ENCODE data around the gene SMAD5. TPM values are rescaled to one million over a fixed set of nuclear protein-coding genes. Genes with fewer than 3 reads are reported as not detected.

Gene SMAD5
- total and polyA plus RNA-seq, 7 donors, result 9.2 to 49.6 (median 35.8) TPM

- ATAC-seq (peak; percentile 59 to 81 (median 70)), DNase-seq (peak; percentile 19 to 68)
- Histone ChIP-seq H3K27me3 (ENCODE audit: insufficient read depth in 3 of 3, low read length in 2 of 3) (peaks cover 0 to 23% (median 0%) of the 10 kb centered on the region in 3 donors), H3K4me3 (peak within 1 kb of the TSS; percentile 61), H3K4me1 (peaks cover 9% of the 10 kb centered on the region), H3K27ac (no peak within 1 kb of the TSS), H3K9me3 (no peaks in the 10 kb centered on the region), H3K36me3 (ENCODE audit: insufficient read depth in 1 of 2, low read depth in 1 of 2) (peaks cover 0 to 8% of the 10 kb centered on the region in 2 donors)
- intact Hi-C loops (cut with DNase I), result no loop called here
- no peak for TF ChIP-seq CTCF (IDR thresholded peaks at IDR 0.05)
- 0 to 1% (median 1%) methylated on average over 66 to 81 of the region's 81 CpGs for WGBS, 3 donors
Measured at GRCh38 chr5:136192526-136193321, 60.1 kb downstream of the SMAD5 start, which contains the start of gene SMIM32. TSS of gene SMIM32 (minus strand) at chr5:136193162. CDS start at chr5:136192524, 638 bp downstream.

DNA sequence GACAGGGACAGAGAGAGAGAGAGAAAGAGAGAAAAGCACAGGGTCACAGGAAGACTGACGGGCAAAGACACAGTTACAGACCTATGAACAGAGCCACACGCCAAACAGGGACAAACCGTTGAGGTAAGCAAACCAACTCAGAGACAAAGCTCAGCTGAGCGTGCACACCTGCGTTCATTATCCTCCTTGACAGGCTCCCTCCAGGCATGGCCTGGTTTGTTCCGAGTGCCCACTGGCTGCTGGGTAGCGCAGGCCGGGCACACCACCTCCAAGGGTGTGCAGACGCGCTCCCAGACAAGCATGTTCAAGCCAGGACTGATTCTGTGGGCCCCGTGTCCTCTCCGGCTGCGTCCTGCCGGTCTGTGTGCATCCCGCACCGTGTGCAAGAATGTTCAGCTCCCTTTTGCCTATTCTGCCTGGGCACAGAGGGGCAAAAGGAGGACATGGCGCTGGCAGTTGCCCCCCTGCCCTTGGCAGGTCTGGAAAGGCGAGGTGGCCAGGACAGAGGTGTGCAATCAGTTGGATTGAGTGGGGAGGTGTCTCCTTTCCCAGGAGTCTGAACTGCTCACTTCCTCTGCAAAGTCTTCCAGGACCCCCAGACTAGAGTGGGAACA lies 60.8 kb downstream of the SMAD5 start:
- Histone ChIP-seq H3K36me3 (ENCODE audit: insufficient read depth in 1 of 2, low read depth in 1 of 2) (peaks cover 0 to 6% of the 10 kb centered on the region in 2 donors), H3K27me3 (ENCODE audit: insufficient read depth in 3 of 3, low read length in 2 of 3) (peaks cover 0 to 23% (median 0%) of the 10 kb centered on the region in 3 donors), H3K4me3 (peak overlapping the region; percentile 61), H3K4me1 (peaks cover 9% of the 10 kb centered on the region), H3K9me3 (no peaks in the 10 kb centered on the region), H3K27ac (no peak overlapping the region)
- intact Hi-C loops (cut with DNase I), result no loop called here
- no peak for TF ChIP-seq CTCF (IDR thresholded peaks at IDR 0.05)
- ATAC-seq, result peak in 3 of 4 donors; percentile 4 to 19 (median 15)
- DNase-seq, result no peak
- 48 to 62% (median 54%) methylated on average over 18 of the region's 18 CpGs for WGBS, 3 donors

GRCh38 chr5:136194576-136194975 lies 61.9 kb downstream of the SMAD5 start:
- Histone ChIP-seq H3K27me3 (ENCODE audit: insufficient read depth in 3 of 3, low read length in 2 of 3) (peaks cover 0 to 23% (median 0%) of the 10 kb centered on the region in 3 donors), H3K4me1 (peaks cover 9% of the 10 kb centered on the region), H3K4me3 (no peak overlapping the region), H3K9me3 (no peaks in the 10 kb centered on the region), H3K36me3 (ENCODE audit: insufficient read depth in 1 of 2, low read depth in 1 of 2) (no peaks in the 10 kb centered on the region), H3K27ac (no peak overlapping the region)
- 81 to 91% (median 89%) methylated on average over 3 of the region's 3 CpGs for WGBS, 3 donors
- no peak for TF ChIP-seq CTCF (IDR thresholded peaks at IDR 0.05)
- intact Hi-C loops (cut with DNase I), result no loop called here
- DNase-seq, result no peak
- ATAC-seq, result no peak

DNA sequence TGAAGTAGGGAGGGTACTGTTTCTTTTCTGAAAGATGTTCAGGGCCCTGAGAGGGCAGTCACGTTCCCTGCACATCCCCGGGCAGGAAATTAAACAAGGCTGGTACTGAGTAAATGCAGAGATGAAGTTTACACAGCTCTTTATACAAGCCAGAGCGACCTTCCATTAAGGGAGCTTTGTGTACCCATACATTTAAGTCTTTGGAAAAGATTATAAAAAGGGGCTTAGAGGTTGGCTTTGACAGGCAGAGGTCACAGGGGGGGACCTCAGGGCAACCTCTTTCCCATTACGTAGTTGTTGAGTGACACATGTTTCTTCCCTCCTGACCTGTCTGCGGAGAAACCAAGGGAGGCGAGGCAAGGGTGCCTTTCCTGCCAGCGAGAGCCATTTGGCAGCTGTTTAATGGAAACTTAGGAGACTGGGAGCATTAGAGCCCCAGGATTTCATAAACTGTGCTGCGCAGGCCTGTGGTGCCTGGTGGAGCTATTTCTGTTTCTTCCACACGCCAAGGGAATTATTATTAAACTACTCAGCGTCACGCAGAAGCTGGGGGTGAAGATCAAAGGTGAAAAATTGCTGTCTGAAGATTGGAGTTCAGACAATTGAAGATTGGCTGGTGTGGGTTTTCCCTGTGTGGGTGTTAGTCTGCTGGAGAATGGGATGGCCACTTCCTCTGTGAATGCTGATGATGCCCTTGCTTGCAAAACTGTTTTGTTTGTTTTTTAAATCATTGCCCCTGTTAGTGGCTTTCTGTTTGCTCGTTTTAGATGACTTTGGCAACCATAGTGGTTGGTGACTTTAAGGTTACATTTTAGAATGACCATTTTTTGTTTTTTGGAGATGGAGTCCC lies 63.6 kb downstream of the SMAD5 start:
- H3K9me3 ChIP-seq, result no peaks in the 10 kb centered on the region
- peaks cover 0 to 23% (median 0%) of the 10 kb centered on the region in 3 donors for H3K27me3 ChIP-seq (ENCODE audit: insufficient read depth in 3 of 3, low read length in 2 of 3)
- intact Hi-C loops (cut with DNase I), result no loop called here
- WGBS, 3 donors, result 50 to 61% (median 59%) methylated on average over 12 of the region's 12 CpGs
- DNase-seq, result no peak
- H3K4me1 ChIP-seq, result peaks cover 9% of the 10 kb centered on the region
- H3K27ac ChIP-seq, result no peak overlapping the region
- no peaks in the 10 kb centered on the region for H3K36me3 ChIP-seq (ENCODE audit: insufficient read depth in 1 of 2, low read depth in 1 of 2)
- H3K4me3 ChIP-seq, result no peak overlapping the region
- TF ChIP-seq CTCF (IDR thresholded peaks at IDR 0.05), result no peak
- peak in 1 of 4 donors; percentile 24 for ATAC-seq

Measured in psoas muscle (tissue), 8 donors.